Progenitor cell of endocrine pancreas (in vitro differentiated cells): ENCODE measurements around the gene CCRL2. TPM values are rescaled to one million over a fixed set of nuclear protein-coding genes. Genes with fewer than 3 reads are reported as not detected.
"Not testable (repeated sequence)": the region's sequence is repeated elsewhere in the genome, so short reads cannot be mapped to it uniquely, and the experiment has no call there.

Source experiments
- DNase-seq: peaks from one replicate; pipeline ENCODE4 v3.0.0; 2021; ENCODE audit warnings: low spot score; ENCODE audit not compliant: unreplicated experiment
- H3K27ac Mint-ChIP-seq: 2 replicates; pipeline ENCODE4 v1.8.0; 2021; ENCODE audit warnings: mild to moderate bottlenecking, moderate library complexity, mixed read lengths
- H3K27me3 Mint-ChIP-seq: 2 replicates; pipeline ENCODE4 v1.8.0; 2021; ENCODE audit warnings: mixed read lengths
- H3K36me3 Mint-ChIP-seq: 2 replicates; pipeline ENCODE4 v1.8.0; 2022; ENCODE audit warnings: mixed read lengths; ENCODE audit not compliant: insufficient read depth
- H3K4me1 Mint-ChIP-seq: 2 replicates; pipeline ENCODE4 v1.8.0; 2021; ENCODE audit warnings: low read depth, mixed read lengths
- H3K4me3 Mint-ChIP-seq: 2 replicates; pipeline ENCODE4 v1.8.0; 2021; ENCODE audit warnings: low read depth, mild to moderate bottlenecking, moderate library complexity, mixed read lengths
- H3K9me3 Mint-ChIP-seq: 2 replicates; pipeline ENCODE4 v1.8.0; 2021; ENCODE audit warnings: low read depth, mixed read lengths
- CTCF ChIP-seq: fragments of 200-600 bp; sonication (generic); IDR thresholded peaks from one replicate; pipeline ENCODE4 v1.5.0; 2021; ENCODE audit warnings: antibody characterized with exemption, mild to moderate bottlenecking; ENCODE audit not compliant: unreplicated experiment
- total RNA-seq: library from RNA; stranded (reverse); gene quantifications from 2 replicates; pipeline ENCODE4 v1.2.1, GENCODE V29; 2021

CCRL2 gene
- total RNA-seq, 1 donor from 2014 or later, result not detected

DNA sequence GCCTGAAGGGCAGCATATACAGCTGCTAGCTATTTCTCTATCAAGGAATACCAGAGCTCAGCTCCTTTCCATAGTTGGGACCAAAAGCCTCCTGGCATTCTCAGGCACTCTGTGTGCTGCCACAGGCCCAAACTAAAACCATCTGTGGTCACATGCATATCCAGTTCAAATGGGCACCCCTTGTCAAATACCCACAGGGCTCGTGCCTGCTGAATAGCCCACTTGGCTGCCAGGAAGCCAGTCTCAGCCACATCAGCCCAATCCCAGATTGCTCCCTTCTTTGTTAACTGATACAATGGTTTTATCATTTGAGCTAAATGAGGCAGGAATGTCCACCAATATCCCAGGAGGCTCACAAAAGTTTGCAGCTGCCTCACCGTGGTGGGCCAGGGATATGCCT is 13.9 kb downstream of the CCRL2 start:
- Mint-ChIP-seq H3K27me3 (no peaks in the 10 kb centered on the region), H3K9me3 (no peaks in the 10 kb centered on the region), H3K36me3 (no peaks in the 10 kb centered on the region), H3K4me3 (no peak overlapping the region), H3K4me1 (peaks cover 2% of the 10 kb centered on the region), H3K27ac (no peak overlapping the region)
- no peak for TF ChIP-seq CTCF
- no peak for DNase-seq

GRCh38 chr3:46422617-46423016 is 15.6 kb downstream of the CCRL2 start:
- Mint-ChIP-seq H3K9me3 (no peaks in the 10 kb centered on the region), H3K27me3 (no peaks in the 10 kb centered on the region), H3K27ac (no peak overlapping the region), H3K4me3 (no peak overlapping the region), H3K36me3 (no peaks in the 10 kb centered on the region), H3K4me1 (peaks cover 5% of the 10 kb centered on the region)
- TF ChIP-seq CTCF, result no peak
- DNase-seq, result no peak

GRCh38 chr3:46423588-46423987 is 16.5 kb downstream of the CCRL2 start:
- Mint-ChIP-seq H3K9me3 (no peaks in the 10 kb centered on the region), H3K4me1 (peaks cover 12% of the 10 kb centered on the region), H3K27ac (no peak overlapping the region), H3K27me3 (no peaks in the 10 kb centered on the region), H3K36me3 (no peaks in the 10 kb centered on the region), H3K4me3 (no peak overlapping the region)
- no peak for DNase-seq
- no peak for TF ChIP-seq CTCF

DNA sequence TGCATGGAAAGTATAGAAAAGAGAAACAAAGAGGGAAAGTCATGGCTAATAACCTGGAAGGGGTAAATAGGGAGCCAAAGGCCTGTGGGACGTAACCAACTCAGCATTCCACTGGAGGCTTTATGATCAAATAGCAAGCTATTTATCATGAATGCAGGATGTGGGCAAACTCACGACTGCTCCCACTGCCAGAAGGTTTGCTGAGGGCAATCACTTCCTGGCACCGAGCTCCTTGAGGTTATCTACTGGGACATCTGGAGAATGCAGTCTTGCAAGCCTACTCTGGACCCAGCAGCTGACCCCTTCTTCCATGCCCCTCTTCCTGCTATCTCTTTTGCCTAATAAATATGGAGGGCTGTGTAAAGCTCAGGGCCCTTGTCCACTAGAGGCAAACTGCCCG is 19.4 kb downstream of the CCRL2 start:
- H3K27ac Mint-ChIP-seq, H3K4me3 Mint-ChIP-seq, H3K9me3 Mint-ChIP-seq, DNase-seq, H3K27me3 Mint-ChIP-seq, H3K36me3 Mint-ChIP-seq: not testable (repeated sequence)
- peaks cover 17% of the 10 kb centered on the region for H3K4me1 Mint-ChIP-seq

DNA sequence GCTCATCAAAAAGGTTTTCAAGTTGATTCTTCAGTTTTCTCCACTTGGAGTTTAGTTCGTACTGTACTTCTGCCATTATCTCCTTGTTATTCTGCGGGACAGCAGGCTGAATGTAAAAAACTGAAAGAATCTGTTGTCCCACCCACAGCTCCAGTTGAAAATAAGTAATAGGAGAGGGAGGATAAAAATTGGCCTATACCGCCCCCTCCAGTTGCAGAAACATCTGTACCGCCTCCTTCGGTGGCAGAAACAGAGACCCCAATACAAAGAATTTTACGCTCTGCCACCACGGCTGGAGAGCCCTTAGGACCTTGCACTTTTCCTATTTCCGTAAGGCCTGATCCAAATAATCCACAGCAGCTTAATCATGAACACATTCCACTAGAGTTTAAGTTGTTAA is 20.3 kb downstream of the CCRL2 start:
- not testable (repeated sequence) for H3K9me3 Mint-ChIP-seq, H3K36me3 Mint-ChIP-seq, H3K27me3 Mint-ChIP-seq, DNase-seq, H3K4me3 Mint-ChIP-seq, H3K27ac Mint-ChIP-seq
- H3K4me1 Mint-ChIP-seq, result peaks cover 17% of the 10 kb centered on the region

DNA sequence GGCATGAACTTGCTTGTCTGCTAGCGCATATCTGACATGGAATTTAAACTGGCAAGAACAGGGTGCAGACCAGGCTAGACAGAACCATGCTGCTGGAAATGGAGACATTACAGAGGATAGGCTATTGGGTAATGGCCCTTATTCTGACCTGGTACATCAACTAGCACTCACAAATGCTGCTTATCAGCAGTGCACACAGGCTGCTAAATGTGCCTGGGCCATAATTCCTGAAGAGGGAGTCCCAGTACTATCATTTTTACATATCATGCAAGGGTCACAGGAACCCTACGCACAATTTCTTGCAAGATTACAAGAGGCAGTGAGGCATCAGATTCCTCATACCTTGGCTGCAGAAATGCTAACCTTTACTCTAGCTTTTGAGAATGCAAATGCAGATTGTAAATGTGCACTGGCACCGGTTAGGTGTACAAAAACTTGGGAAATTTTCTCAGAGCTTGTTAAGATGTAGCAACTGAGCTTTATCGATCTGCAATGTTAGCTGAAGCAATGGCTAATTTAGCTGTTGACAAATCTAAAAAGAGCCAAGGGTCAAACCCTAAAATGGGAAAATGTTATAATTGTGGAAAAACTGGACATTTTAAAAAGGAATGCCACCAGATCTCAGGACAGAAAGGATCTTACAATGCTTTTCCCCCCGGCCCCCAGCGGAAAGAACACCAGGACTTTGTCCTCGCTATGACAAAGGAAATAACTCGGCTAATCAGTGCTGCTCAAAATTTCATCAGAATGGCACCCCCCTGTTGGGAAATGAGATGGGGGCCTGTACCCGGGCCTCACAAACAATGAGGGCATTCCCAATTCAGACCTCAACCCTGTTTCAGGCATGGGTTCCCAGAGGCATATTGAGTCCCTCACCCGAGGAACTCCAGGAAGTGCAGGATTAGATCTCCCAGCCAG is 21.1 kb downstream of the CCRL2 start:
- Mint-ChIP-seq H3K9me3 (peaks cover 9% of the 10 kb centered on the region), H3K4me1 (peaks cover 17% of the 10 kb centered on the region), H3K4me3 (no peak overlapping the region), H3K36me3 (no peaks in the 10 kb centered on the region), H3K27me3 (no peaks in the 10 kb centered on the region), H3K27ac (no peak overlapping the region)
- no peak for DNase-seq
- no peak for TF ChIP-seq CTCF
